K562 (cell line): ENCODE results near the gene EYA3. TPM values are rescaled to one million over a fixed set of nuclear protein-coding genes. Genes with fewer than 3 reads are reported as not detected.

Experiments used
- BRD4 ChIP-seq: fragments of 200-600 bp; sonication (generic); IDR thresholded peaks from 2 replicates; pipeline ENCODE4 v1.6.1; 2017; ENCODE audit warnings: inconsistent platforms
- CBFA2T3 ChIP-seq: fragments of 450-650 bp; IDR thresholded peaks from 2 replicates; pipeline ENCODE4 v1.6.1; 2017
- DMBX1 ChIP-seq: fragments of 250-450 bp; sonication (Bioruptor Pico); IDR thresholded peaks from 2 replicates; pipeline ENCODE4 v1.8.0; 2022; ENCODE audit warnings: inconsistent platforms, mild to moderate bottlenecking, moderate library complexity, borderline replicate concordance
- GTF2F1 ChIP-seq: IDR thresholded peaks from 2 replicates; pipeline ENCODE4 v1.6.1; 2011; ENCODE audit warnings: low read depth, low read length, improper control_type of control experiment
- MYC ChIP-seq, 2 experiments: fragments of 250-450 bp in 1 of 2; sonication (Bioruptor Pico) in 1 of 2; IDR thresholded peaks; 2 replicates each; pipeline versions ENCODE4 v1.5.1 to v1.6.1; 2012 to 2021; ENCODE audit warnings: low read depth in 2 of 2, borderline replicate concordance in 1 of 2, improper control_type of control experiment in 1 of 2, low read length in 1 of 2, mild to moderate bottlenecking in 1 of 2, moderate library complexity in 1 of 2
- NONO ChIP-seq, 2 experiments: fragments of 200-400 bp in 1 of 2; fragments of 450-650 bp in 1 of 2; formaldehyde crosslinking in 1 of 2; IDR thresholded peaks; 2 replicates each; pipeline ENCODE4 v1.6.1; 2017; ENCODE audit warnings: low read depth in 2 of 2, mild to moderate bottlenecking in 2 of 2, moderate library complexity in 2 of 2, low read length in 1 of 2
- POU5F1 ChIP-seq: fragments of 150-350 bp; IDR thresholded peaks from 2 replicates; pipeline ENCODE4 v1.6.1; 2014; ENCODE audit warnings: borderline replicate concordance, low read length, low read depth, mild to moderate bottlenecking; ENCODE audit not compliant: partially characterized antibody
- SIN3B ChIP-seq: fragments of 450-650 bp; IDR thresholded peaks from 2 replicates; pipeline ENCODE4 v1.6.1; 2017; ENCODE audit warnings: low read depth, mild to moderate bottlenecking, moderate library complexity
- TARDBP ChIP-seq: fragments of 450-650 bp; IDR thresholded peaks from 2 replicates; pipeline ENCODE4 v1.6.1; 2016
- ZFP30 ChIP-seq: fragments of 250-450 bp; sonication (Bioruptor Pico); IDR thresholded peaks from 2 replicates; pipeline ENCODE4 v1.8.0; 2022; ENCODE audit warnings: moderate library complexity, mild to moderate bottlenecking, inconsistent platforms, borderline replicate concordance
- ZNF23 ChIP-seq: fragments of 250-450 bp; sonication (Bioruptor Pico); IDR thresholded peaks from 2 replicates; pipeline ENCODE4 v1.4.0; 2020; ENCODE audit warnings: mild to moderate bottlenecking
- ZNF41 ChIP-seq: fragments of 250-450 bp; sonication (Bioruptor Pico); conservative IDR thresholded peaks from 2 replicates; pipeline ENCODE4 v1.4.0; 2020; ENCODE audit warnings: mild to moderate bottlenecking
- polyA plus RNA-seq, 8 experiments: library from polyadenylated mRNA; depleted of rRNA in 4 of 8; stranded (reverse) in 5 of 8; unstranded in 3 of 8; fragments of >200 nt; fragmentation: Nextera tagmentation in 2 of 8; fragmentation: Illumina TruSeq in 1 of 8; extraction: Ambion mirVana in 2 of 8; extraction: Trizol in 1 of 8; gene quantifications; 2 replicates each; pipeline versions ENCODE4 v1.2.1 to v1.2.3, GENCODE V29; 2011 to 2014; ENCODE audit warnings: inconsistent platforms in 1 of 8, missing spikeins in 1 of 8
- total RNA-seq, 7 experiments: library from RNA; depleted of rRNA in 6 of 7; stranded (reverse); fragments of >200 nt in 6 of 7; fragmentation: Illumina TruSeq in 2 of 7; extraction: Trizol in 2 of 7; gene quantifications; 2 replicates each; pipeline versions ENCODE4 v1.2.1 to v1.2.3, GENCODE V29; 2011 to 2021; ENCODE audit warnings: low replicate concordance in 1 of 7
- TF ChIP-seq, protein P1 (sequence below): fragments of 250-450 bp; sonication (Bioruptor Pico); IDR thresholded peaks from 2 replicates; pipeline ENCODE4 v1.4.0; 2020; ENCODE audit warnings: mild to moderate bottlenecking, moderate library complexity, borderline replicate concordance
- TF ChIP-seq, protein P2 (sequence below), 3 experiments: fragments of 200-800 bp in 1 of 3; sonication (Bioruptor generic) in 1 of 3; sonication (generic) in 1 of 3; formaldehyde crosslinking in 1 of 3; IDR thresholded peaks; 2 replicates each; pipeline versions ENCODE4 v1.6.1 to v1.8.0; 2016 to 2022; ENCODE audit warnings: mild to moderate bottlenecking in 2 of 3, missing compliant biosample characterization in 2 of 3, missing genetic modification characterization in 2 of 3, missing genetic modification reagents in 1 of 3
- TF ChIP-seq, protein P3 (sequence below): fragments of 250-450 bp; sonication (Bioruptor Pico); IDR thresholded peaks from 2 replicates; pipeline ENCODE4 v1.5.0; 2022; ENCODE audit warnings: mild to moderate bottlenecking
- TF ChIP-seq, protein P4 (sequence below), 2 experiments: IDR thresholded peaks in 1 of 2; conservative IDR thresholded peaks in 1 of 2; 2 replicates each; pipeline ENCODE4 v1.6.1; 2016; ENCODE audit warnings: low read depth in 2 of 2, mild to moderate bottlenecking in 1 of 2, missing compliant biosample characterization in 1 of 2, missing genetic modification characterization in 1 of 2, moderate library complexity in 1 of 2

EYA3 gene
- total and polyA plus RNA-seq, 9 of the 15 experiments (the other 6 are each of a cell fraction or from before 2014, with no cell fraction given): 21.7 to 64.0 (median 43.6) TPM

DNA sequence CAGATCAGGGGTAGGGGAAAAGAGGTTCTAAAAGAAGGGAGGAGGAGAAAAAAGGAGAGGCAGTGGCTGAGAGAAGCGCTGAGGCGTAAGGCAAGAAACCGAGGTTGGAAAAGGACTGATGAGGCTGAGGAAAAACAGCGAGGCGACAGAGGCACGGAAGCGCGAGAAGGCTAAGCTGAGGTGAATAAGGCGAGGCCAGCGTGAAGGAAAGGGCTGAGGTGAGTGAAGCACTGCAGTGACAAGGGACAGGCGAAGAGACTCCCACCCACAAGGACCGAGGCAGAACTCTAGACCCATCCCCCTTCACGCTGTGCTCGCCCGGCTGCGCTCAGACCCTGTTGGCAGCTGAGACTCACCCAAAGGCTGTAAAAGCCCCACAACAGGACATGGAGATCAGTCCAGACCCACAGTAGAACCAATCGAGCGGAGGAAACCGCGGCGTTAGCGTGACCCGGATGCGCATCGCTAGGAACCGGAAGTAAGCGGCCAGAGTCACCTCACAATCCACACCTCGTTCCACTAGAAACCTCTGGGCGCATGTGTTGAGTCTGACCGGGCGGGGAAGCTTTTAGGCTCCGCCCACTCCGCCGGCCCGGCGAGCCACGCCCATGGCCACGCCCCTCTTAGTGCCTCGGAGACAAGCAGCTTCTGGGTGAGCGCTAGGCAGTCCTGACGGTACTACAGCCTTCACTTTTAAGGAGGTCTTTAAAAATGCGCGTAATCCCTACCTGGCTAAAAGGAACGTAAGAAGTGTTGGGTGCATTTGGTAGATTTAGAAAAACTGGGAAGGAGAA lies at the start of gene EYA3 (continued):
- TF ChIP-seq DMBX1: 0 out of 2 replicates have a peak, but pooled peaks have one; percentile 20
- no peak for TF ChIP-seq BRD4
- TF ChIP-seq, protein P1, sequence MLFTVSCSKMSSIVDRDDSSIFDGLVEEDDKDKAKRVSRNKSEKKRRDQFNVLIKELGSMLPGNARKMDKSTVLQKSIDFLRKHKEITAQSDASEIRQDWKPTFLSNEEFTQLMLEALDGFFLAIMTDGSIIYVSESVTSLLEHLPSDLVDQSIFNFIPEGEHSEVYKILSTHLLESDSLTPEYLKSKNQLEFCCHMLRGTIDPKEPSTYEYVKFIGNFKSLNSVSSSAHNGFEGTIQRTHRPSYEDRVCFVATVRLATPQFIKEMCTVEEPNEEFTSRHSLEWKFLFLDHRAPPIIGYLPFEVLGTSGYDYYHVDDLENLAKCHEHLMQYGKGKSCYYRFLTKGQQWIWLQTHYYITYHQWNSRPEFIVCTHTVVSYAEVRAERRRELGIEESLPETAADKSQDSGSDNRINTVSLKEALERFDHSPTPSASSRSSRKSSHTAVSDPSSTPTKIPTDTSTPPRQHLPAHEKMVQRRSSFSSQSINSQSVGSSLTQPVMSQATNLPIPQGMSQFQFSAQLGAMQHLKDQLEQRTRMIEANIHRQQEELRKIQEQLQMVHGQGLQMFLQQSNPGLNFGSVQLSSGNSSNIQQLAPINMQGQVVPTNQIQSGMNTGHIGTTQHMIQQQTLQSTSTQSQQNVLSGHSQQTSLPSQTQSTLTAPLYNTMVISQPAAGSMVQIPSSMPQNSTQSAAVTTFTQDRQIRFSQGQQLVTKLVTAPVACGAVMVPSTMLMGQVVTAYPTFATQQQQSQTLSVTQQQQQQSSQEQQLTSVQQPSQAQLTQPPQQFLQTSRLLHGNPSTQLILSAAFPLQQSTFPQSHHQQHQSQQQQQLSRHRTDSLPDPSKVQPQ (CRISPR knock-in tag): no peak
- TF ChIP-seq, protein P2, sequence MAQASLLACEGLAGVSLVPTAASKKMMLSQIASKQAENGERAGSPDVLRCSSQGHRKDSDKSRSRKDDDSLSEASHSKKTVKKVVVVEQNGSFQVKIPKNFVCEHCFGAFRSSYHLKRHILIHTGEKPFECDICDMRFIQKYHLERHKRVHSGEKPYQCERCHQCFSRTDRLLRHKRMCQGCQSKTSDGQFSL (CRISPR knock-in tag; IDR thresholded peaks at IDR 0.05): no peak
- TF ChIP-seq, protein P2 (tag; IDR thresholded peaks at IDR 0.05): no peak
- TF ChIP-seq ZNF23 (CRISPR knock-in tag): no peak
- TF ChIP-seq ZFP30 (CRISPR knock-in tag): no peak
- no peak; the same call in 1 of the 2 replicates for TF ChIP-seq TARDBP
- TF ChIP-seq POU5F1: no peak
- TF ChIP-seq SIN3B: peak; percentile 92
- no peak for TF ChIP-seq CBFA2T3
- TF ChIP-seq MYC (IDR thresholded peaks at IDR 0.05; ENCODE audit: low read depth, low read length): peak; percentile 91
- TF ChIP-seq MYC (CRISPR knock-in tag; IDR thresholded peaks at IDR 0.05; ENCODE audit: borderline replicate concordance, low read depth): no peak
- TF ChIP-seq ZNF41 (CRISPR knock-in tag): no peak
- TF ChIP-seq, protein P3, sequence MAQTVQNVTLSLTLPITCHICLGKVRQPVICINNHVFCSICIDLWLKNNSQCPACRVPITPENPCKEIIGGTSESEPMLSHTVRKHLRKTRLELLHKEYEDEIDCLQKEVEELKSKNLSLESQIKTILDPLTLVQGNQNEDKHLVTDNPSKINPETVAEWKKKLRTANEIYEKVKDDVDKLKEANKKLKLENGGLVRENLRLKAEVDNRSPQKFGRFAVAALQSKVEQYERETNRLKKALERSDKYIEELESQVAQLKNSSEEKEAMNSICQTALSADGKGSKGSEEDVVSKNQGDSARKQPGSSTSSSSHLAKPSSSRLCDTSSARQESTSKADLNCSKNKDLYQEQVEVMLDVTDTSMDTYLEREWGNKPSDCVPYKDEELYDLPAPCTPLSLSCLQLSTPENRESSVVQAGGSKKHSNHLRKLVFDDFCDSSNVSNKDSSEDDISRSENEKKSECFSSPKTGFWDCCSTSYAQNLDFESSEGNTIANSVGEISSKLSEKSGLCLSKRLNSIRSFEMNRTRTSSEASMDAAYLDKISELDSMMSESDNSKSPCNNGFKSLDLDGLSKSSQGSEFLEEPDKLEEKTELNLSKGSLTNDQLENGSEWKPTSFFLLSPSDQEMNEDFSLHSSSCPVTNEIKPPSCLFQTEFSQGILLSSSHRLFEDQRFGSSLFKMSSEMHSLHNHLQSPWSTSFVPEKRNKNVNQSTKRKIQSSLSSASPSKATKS (CRISPR knock-in tag): no peak
- no peak for TF ChIP-seq NONO (IDR thresholded peaks at IDR 0.05; ENCODE audit: low read depth in 2 of 2, low read length in 1 of 2)
- TF ChIP-seq, protein P4, sequence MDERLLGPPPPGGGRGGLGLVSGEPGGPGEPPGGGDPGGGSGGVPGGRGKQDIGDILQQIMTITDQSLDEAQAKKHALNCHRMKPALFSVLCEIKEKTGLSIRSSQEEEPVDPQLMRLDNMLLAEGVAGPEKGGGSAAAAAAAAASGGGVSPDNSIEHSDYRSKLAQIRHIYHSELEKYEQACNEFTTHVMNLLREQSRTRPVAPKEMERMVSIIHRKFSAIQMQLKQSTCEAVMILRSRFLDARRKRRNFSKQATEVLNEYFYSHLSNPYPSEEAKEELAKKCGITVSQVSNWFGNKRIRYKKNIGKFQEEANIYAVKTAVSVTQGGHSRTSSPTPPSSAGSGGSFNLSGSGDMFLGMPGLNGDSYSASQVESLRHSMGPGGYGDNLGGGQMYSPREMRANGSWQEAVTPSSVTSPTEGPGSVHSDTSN (CRISPR knock-in tag; IDR thresholded peaks at IDR 0.05; ENCODE audit: low read depth): no peak
- TF ChIP-seq, protein P4 (tag; conservative IDR thresholded peaks at IDR 0.05; ENCODE audit: low read depth): no peak
- peak; percentile 64; the same call in 1 of the 2 replicates for TF ChIP-seq GTF2F1
